Measurements from ENCODE around the gene ENTPD8. TPM values are rescaled to one million over a fixed set of nuclear protein-coding genes. Genes with fewer than 3 reads are reported as not detected.
A peak's percentile ranks its signal among the peaks of the same experiment; 100 is the strongest.

ENTPD8 gene
- total and polyA plus RNA-seq, 2 donors (not counting 1 experiment from before 2014, with no cell fraction given), result not detected

DNA sequence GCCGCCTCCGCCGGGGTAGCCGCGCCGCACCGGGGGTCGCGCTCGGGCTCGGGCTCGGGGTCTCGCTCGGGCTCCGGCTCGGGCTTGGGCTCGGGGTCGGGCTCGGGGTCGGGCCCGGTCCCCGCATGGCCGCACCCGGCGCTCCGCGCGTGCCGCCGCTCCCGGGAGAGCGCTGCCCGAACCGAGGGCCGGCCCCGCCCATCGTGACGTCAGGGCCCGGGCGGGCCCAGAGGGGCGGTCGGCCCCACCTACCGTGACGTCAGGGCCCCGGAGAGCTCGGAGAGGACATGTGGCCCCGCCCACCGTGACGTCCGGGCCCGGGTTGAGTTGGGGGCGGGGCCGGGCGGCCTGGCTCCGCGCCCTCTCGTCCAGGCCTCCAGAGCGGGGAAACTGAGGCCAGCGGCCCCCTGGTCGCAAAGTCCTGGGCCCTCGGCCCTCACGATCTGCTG, 18.0 kb upstream of the ENTPD8 start, which contains the start of gene NSMF:
Gene NSMF, minus strand, starts transcription at position 183 of the 449 bp plus-strand sequence. CDS start 232 bp downstream, outside the sequence.
- Histone ChIP-seq H3K4me2 (replicated peaks; ENCODE audit: low read depth, low read length, poor library complexity, severe bottlenecking) (peak within 1 kb of the TSS; percentile 99), H2AFZ (ENCODE audit: insufficient read depth, low read depth, low read length, poor library complexity, severe bottlenecking) (peak within 1 kb of the TSS; percentile 79), H4K20me1 (ENCODE audit: control insufficient read depth, insufficient read depth, low read length, poor library complexity, severe bottlenecking) (peaks cover 9% of the 10 kb centered on the region), H3K27ac (ENCODE audit: low read length in 2 of 2) (peak within 1 kb of the TSS; percentile 50 to 63), H3K9me3 (ENCODE audit: control extremely low read depth in 1 of 3, control insufficient read depth in 2 of 3, insufficient read depth in 1 of 3, low read length in 2 of 3) (peaks cover 0 to 4% (median 0%) of the 10 kb centered on the region in 3 donors), H3K4me1 (ENCODE audit: control insufficient read depth in 2 of 2, insufficient read depth in 2 of 2, low read length in 2 of 2) (peaks cover 49 to 60% of the 10 kb centered on the region in 2 donors), H3K27me3 (replicated peaks in 1 of 4; ENCODE audit: control extremely low read depth in 1 of 4, control insufficient read depth in 3 of 4, insufficient read depth in 4 of 4, low read length in 3 of 4) (no peaks in the 10 kb centered on the region), H3K36me3 (replicated peaks in 1 of 2; ENCODE audit: control extremely low read depth in 1 of 2, control insufficient read depth in 1 of 2, extremely low read depth in 1 of 2, insufficient read depth in 2 of 2, low read length in 1 of 2) (peaks cover 0 to 3% of the 10 kb centered on the region in 2 experiments), H3K79me2 (ENCODE audit: control insufficient read depth, insufficient read depth, low read length) (peaks cover 6% of the 10 kb centered on the region), H3K9ac (ENCODE audit: low read length) (peak within 1 kb of the TSS; percentile 73), H3K4me3 (ENCODE audit: control extremely low read depth in 1 of 5, extremely low read depth in 1 of 5, insufficient read depth in 1 of 5, low read depth in 2 of 5, low read length in 4 of 5) (peak within 1 kb of the TSS in 4 of 5 experiments; percentile 45 to 69 (median 62))
- Mint-ChIP-seq H3K9me3 (ENCODE audit: insufficient read depth) (no peaks in the 10 kb centered on the region), H3K4me3 (peak within 1 kb of the TSS; percentile 75), H3K4me1 (peaks cover 34% of the 10 kb centered on the region), H3K27ac (peak within 1 kb of the TSS; percentile 75), H3K27me3 (no peaks in the 10 kb centered on the region)
- no peak for TF ChIP-seq EZH2 (IDR thresholded peaks at IDR 0.05; ENCODE audit: borderline replicate concordance, insufficient read depth, low read depth, low read length, poor library complexity, severe bottlenecking)
- TF ChIP-seq, protein P1, sequence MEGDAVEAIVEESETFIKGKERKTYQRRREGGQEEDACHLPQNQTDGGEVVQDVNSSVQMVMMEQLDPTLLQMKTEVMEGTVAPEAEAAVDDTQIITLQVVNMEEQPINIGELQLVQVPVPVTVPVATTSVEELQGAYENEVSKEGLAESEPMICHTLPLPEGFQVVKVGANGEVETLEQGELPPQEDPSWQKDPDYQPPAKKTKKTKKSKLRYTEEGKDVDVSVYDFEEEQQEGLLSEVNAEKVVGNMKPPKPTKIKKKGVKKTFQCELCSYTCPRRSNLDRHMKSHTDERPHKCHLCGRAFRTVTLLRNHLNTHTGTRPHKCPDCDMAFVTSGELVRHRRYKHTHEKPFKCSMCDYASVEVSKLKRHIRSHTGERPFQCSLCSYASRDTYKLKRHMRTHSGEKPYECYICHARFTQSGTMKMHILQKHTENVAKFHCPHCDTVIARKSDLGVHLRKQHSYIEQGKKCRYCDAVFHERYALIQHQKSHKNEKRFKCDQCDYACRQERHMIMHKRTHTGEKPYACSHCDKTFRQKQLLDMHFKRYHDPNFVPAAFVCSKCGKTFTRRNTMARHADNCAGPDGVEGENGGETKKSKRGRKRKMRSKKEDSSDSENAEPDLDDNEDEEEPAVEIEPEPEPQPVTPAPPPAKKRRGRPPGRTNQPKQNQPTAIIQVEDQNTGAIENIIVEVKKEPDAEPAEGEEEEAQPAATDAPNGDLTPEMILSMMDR (IDR thresholded peaks at IDR 0.05), result no peak
- DNase-seq (peak; percentile 96), ATAC-seq (ENCODE audit: low read depth) (peak; percentile 82)
- under 1% methylated on average over 61 of the region's 62 CpGs for WGBS (ENCODE audit: insufficient coverage)
- ChIA-PET POLR2A (interaction anchor here (0.6 to 2.2 kb wide), 2 partner anchors 36 to 240 kb away, joined by 6 to 13 read pairs; partner anchors contain the start of genes EXD3 and NOXA1), CTCF (interaction anchor here (0.6 to 1.3 kb wide), 3 partner anchors 36 to 222 kb away, joined by 3 to 4 read pairs (median 3); partner anchors contain the start of genes EXD3 and NOXA1)
- intact Hi-C loops (cut with micrococcal nuclease), result loop anchor here (1.0 to 10.0 kb wide), 2 partner anchors 36 to 664 kb away; partner anchors contain the start of genes CCDC183, EXD3, NOXA1 and TMEM141

All from B cell (primary cell).